Heart right ventricle (tissue), 16 donors: ENCODE data around the gene TGFB3. TPM values are rescaled to one million over a fixed set of nuclear protein-coding genes. Genes with fewer than 3 reads are reported as not detected.

Experiments
- ATAC-seq, 8 donors: fragments of 200-7000 bp; cut with Tn5 transposase; one replicate each; pipeline ENCODE4 v1.9.1; 2020; ENCODE audit warnings: mild to moderate bottlenecking in 8 of 8, moderate library complexity in 8 of 8, moderate number of reproducible peaks in 1 of 8
- DNase-seq, 2 donors: peaks; one replicate each; pipeline ENCODE4 v3.0.0-alpha.2; 2020
- H3K27ac ChIP-seq, 10 donors: fragments of 200-600 bp; sonication (generic) in 2 of 10; one replicate each; pipeline versions ENCODE4 v1.5.0 to v1.8.0; 2020 to 2022; ENCODE audit warnings: mild to moderate bottlenecking in 3 of 10
- H3K27me3 ChIP-seq, 7 donors: fragments of 200-600 bp; one replicate each; pipeline ENCODE4 v1.8.0; 2021 to 2022; ENCODE audit warnings: mild to moderate bottlenecking in 2 of 7
- H3K36me3 ChIP-seq, 9 donors: fragments of 200-600 bp; sonication (generic) in 1 of 9; one replicate each; pipeline versions ENCODE4 v1.5.0 to v1.8.0; 2020 to 2022; ENCODE audit warnings: mild to moderate bottlenecking in 2 of 9
- H3K4me1 ChIP-seq, 9 donors: fragments of 200-600 bp; sonication (generic) in 1 of 9; one replicate each; pipeline versions ENCODE4 v1.5.0 to v1.8.0; 2020 to 2022; ENCODE audit warnings: mild to moderate bottlenecking in 4 of 9
- H3K4me3 ChIP-seq, 10 donors: fragments of 200-600 bp; sonication (generic) in 2 of 10; one replicate each; pipeline versions ENCODE4 v1.5.0 to v1.8.0; 2020 to 2022; ENCODE audit warnings: mild to moderate bottlenecking in 7 of 10, moderate library complexity in 2 of 10
- H3K9me3 ChIP-seq, 11 donors: fragments of 200-600 bp in 10 of 11; sonication (generic) in 2 of 11; one replicate each; pipeline versions ENCODE4 v1.5.0 to v1.8.0; 2013 to 2022; ENCODE audit warnings: mild to moderate bottlenecking in 2 of 11, control low read depth in 1 of 11, moderate library complexity in 1 of 11
- CTCF ChIP-seq, 9 donors: fragments of 200-600 bp; sonication (generic) in 2 of 9; IDR thresholded peaks; one replicate each; pipeline versions ENCODE4 v1.5.0 to v1.8.0; 2021 to 2022; ENCODE audit warnings: antibody characterized with exemption in 9 of 9, mild to moderate bottlenecking in 5 of 9, moderate library complexity in 1 of 9
- WGBS, 2 donors: extraction: QIAGEN DNeasy Blood & Tissue Kit; methylation state at CpG; one replicate each; pipeline ENCODE4 v1.1.7; 2013; ENCODE audit warnings: inconsistent platforms in 1 of 2; 5-methylcytosine and 5-hydroxymethylcytosine counted together
- intact Hi-C, 10 donors: fragments of 100-400 bp; cut with DNase I; formaldehyde crosslinking; loops; one replicate each; pipeline versions ENCODE4 v1.11.1 to v1.14.2; 2022
- polyA plus RNA-seq, 2 donors: library from polyadenylated mRNA; stranded (reverse); fragments of 200-250 nt; gene quantifications; one replicate each; pipeline ENCODE4 v1.2.3, GENCODE V29; 2013
- total RNA-seq, 10 donors: library from RNA; stranded (reverse); fragmentation: NEBNext Ultra II Directional in 3 of 10; extraction: Animal tissue kit (Norgen Biotek cat#: 25700) in 3 of 10; gene quantifications; one replicate each; pipeline versions ENCODE4 v1.2.1 to v1.2.4, GENCODE V29; 2021 to 2023
- donor health status: Arrhythmogenic right ventricular cardiomyopathy.
- donor health status: ischemic (EF 13 %, LVEDD 7.1; RV severe dilation, severe dysfunction).
- donor health status: healthy with polysubstance abuse.
- donor health status: DM: no; HTN: yes; CAD: no.
- donor health status: DM: no; HTN: no; CAD: no.
- donor health status: ischemic (EF 25% LVEDD 6.9; RV normal size, moderate dysfunction).
- donor health status: ischemic (EF 25% LVEDD 5.7; RV mildly dilated, moderate dysfunction).
- donor health status: healthy.
- donor health status: DM: yes; HTN: yes; CAD: no.
- donor health status: Ischemic cardiomyopathy.
- donor health status: ischemic (EF 35%, LVEDD 5.7; RV mildly dilated, moderate dysfunction).
- donor health status: nonischemic (EF 11% LVEDD 7.7; RV severe dilation, severe dysfunction).
- donor health status: DM: yes; HTN: yes; CAD: no.
- donor health status: PGD.
- donor health status: ischemic (EF 29% LVEDD 5.4; RV normal size, mild dysfunction).
- donor health status: nonischemic (EF 23%, LVEDD 6.1; RV moderate dilation, normal function).

TGFB3 gene
- total and polyA plus RNA-seq, 12 donors: 9.9 to 37.8 (median 22.6) TPM

- no peak overlapping the region for H3K4me3 ChIP-seq
- no peaks in the 10 kb centered on the region for H3K36me3 ChIP-seq
- DNase-seq: no peak
- peaks cover 0 to 17% (median 0%) of the 10 kb centered on the region in 11 donors for H3K9me3 ChIP-seq
- no peak overlapping the region for H3K27ac ChIP-seq
- no peaks in the 10 kb centered on the region for H3K4me1 ChIP-seq
- intact Hi-C loops: no loop called here
- no peaks in the 10 kb centered on the region for H3K27me3 ChIP-seq
- TF ChIP-seq CTCF (IDR thresholded peaks at IDR 0.05): no peak
- 77 to 90% methylated on average over 10 of the region's 10 CpGs for WGBS, 2 donors
- ATAC-seq: no peak
These were observed 64.4 kb downstream of the TGFB3 start for GRCh38 chr14:75917322-75917945.

GRCh38 chr14:75915045-75915444 is 66.8 kb downstream of the TGFB3 start:
- ATAC-seq (no peak), DNase-seq (no peak)
- no peaks in the 10 kb centered on the region for H3K36me3 ChIP-seq
- intact Hi-C loops: no loop called here
- no peak overlapping the region for H3K4me3 ChIP-seq
- H3K27me3 ChIP-seq: no peaks in the 10 kb centered on the region
- no peak for TF ChIP-seq CTCF (IDR thresholded peaks at IDR 0.05)
- WGBS, 2 donors: 93 to 98% methylated on average over 2 of the region's 2 CpGs
- peaks cover 0 to 2% (median 0%) of the 10 kb centered on the region in 11 donors for H3K9me3 ChIP-seq
- no peak overlapping the region for H3K27ac ChIP-seq
- peaks cover 0 to 6% (median 0%) of the 10 kb centered on the region in 9 donors for H3K4me1 ChIP-seq

GRCh38 chr14:75913183-75913582 is 68.6 kb downstream of the TGFB3 start:
- H3K27me3 ChIP-seq: no peaks in the 10 kb centered on the region
- H3K4me3 ChIP-seq: no peak overlapping the region
- intact Hi-C loops: no loop called here
- H3K27ac ChIP-seq: no peak overlapping the region
- peaks cover 0 to 5% (median 0%) of the 10 kb centered on the region in 9 donors for H3K36me3 ChIP-seq
- H3K4me1 ChIP-seq: peaks cover 0 to 6% (median 0%) of the 10 kb centered on the region in 9 donors
- no peak for TF ChIP-seq CTCF (IDR thresholded peaks at IDR 0.05)
- DNase-seq (no peak), ATAC-seq (no peak)
- H3K9me3 ChIP-seq: no peaks in the 10 kb centered on the region
- 99% methylated on average over 2 of the region's 2 CpGs for WGBS, 2 donors

- no peak for DNase-seq
- Histone ChIP-seq H3K4me1 (peaks cover 0 to 13% (median 0%) of the 10 kb centered on the region in 9 donors), H3K27ac (no peak overlapping the region), H3K9me3 (no peaks in the 10 kb centered on the region), H3K36me3 (peaks cover 0 to 6% (median 0%) of the 10 kb centered on the region in 9 donors), H3K27me3 (no peaks in the 10 kb centered on the region), H3K4me3 (no peak overlapping the region)
- peak in 1 of 8 donors; percentile 44 for ATAC-seq
- 56 to 68% methylated on average over 7 of the region's 7 CpGs for WGBS, 2 donors
- intact Hi-C loops: no loop called here
- TF ChIP-seq CTCF (IDR thresholded peaks at IDR 0.05): no peak
These were observed 69.9 kb downstream of the TGFB3 start for GRCh38 chr14:75911883-75912282.
